SK-N-SH (cell line): ENCODE measurements around the gene NCBP3. TPM values are rescaled to one million over a fixed set of nuclear protein-coding genes. Genes with fewer than 3 reads are reported as not detected.

Source experiments
- CTCF ChIA-PET: fragments of 300-600, 350-600 bp; formaldehyde crosslinking; extraction: SDS; loops from one replicate; lab custom pipeline; 2021; lab: Yijun Ruan, JAX
- POLR2A ChIA-PET: fragments of 350-600 bp; sonication (Branson Sonifier 250); formaldehyde crosslinking; extraction: SDS; loops from one replicate; lab custom pipeline; 2020; ENCODE audit warnings: antibody characterized with exemption, inconsistent platforms; lab: Yijun Ruan, JAX
- DNase-seq: peaks from one replicate; pipeline ENCODE4 v3.0.0; 2012
- H2AFZ ChIP-seq: fragments of 200-600 bp; sonication (generic); 2 replicates; pipeline ENCODE4 v1.8.1; 2016; ENCODE audit warnings: antibody characterized with exemption, mild to moderate bottlenecking, low read depth
- H3F3A ChIP-seq: fragments of 200-600 bp; sonication (generic); replicated peaks from 2 replicates; pipeline ENCODE3; 2016; ENCODE audit warnings: antibody characterized with exemption, mild to moderate bottlenecking; ENCODE audit not compliant: insufficient read depth
- H3K27ac ChIP-seq, 2 experiments: fragments of 200-500 bp in 1 of 2; fragments of 200-600 bp in 1 of 2; sonication (Bioruptor generic) in 1 of 2; sonication (generic), shearing (Covaris generic) in 1 of 2; 2 replicates each; pipeline versions ENCODE4 v1.5.1 to v1.6.1; 2014 to 2016; ENCODE audit warnings: low read depth in 2 of 2, inconsistent platforms in 1 of 2, low read length in 1 of 2, mild to moderate bottlenecking in 1 of 2, mixed read lengths in 1 of 2
- H3K27me3 ChIP-seq: fragments of 200-600 bp; sonication (generic), shearing (Covaris generic); 2 replicates; pipeline ENCODE4 v1.6.1; 2016; ENCODE audit warnings: mixed run types; ENCODE audit not compliant: insufficient read depth
- H3K36me3 ChIP-seq, 2 experiments: fragments of 200-500 bp in 1 of 2; fragments of 200-600 bp in 1 of 2; sonication (Bioruptor generic) in 1 of 2; sonication (generic) in 1 of 2; replicated peaks in 1 of 2; 2 replicates each; pipeline versions ENCODE3 to v1.5.1; 2014 to 2016; ENCODE audit warnings: low read length in 1 of 2, mild to moderate bottlenecking in 1 of 2; ENCODE audit not compliant: insufficient read depth in 2 of 2, control insufficient read depth in 1 of 2
- H3K4me1 ChIP-seq, 2 experiments: fragments of 200-500 bp in 1 of 2; fragments of 200-600 bp in 1 of 2; sonication (Bioruptor generic) in 1 of 2; sonication (generic), shearing (Covaris generic) in 1 of 2; 2 replicates each; pipeline versions ENCODE4 v1.5.1 to v1.6.1; 2014 to 2016; ENCODE audit warnings: low read depth in 1 of 2, low read length in 1 of 2, mixed run types in 1 of 2; ENCODE audit not compliant: insufficient read depth in 2 of 2, control insufficient read depth in 1 of 2
- H3K4me2 ChIP-seq: fragments of 200-600 bp; sonication (generic), shearing (Covaris generic); 2 replicates; pipeline ENCODE4 v1.6.1; 2017; ENCODE audit warnings: mixed run types
- H3K4me3 ChIP-seq, 2 experiments: fragments of 200-500 bp in 1 of 2; fragments of 200-600 bp in 1 of 2; sonication (Bioruptor generic) in 1 of 2; sonication (generic), shearing (Covaris generic) in 1 of 2; 2 replicates each; pipeline versions ENCODE4 v1.5.1 to v1.8.1; 2014 to 2016; ENCODE audit warnings: low read depth in 2 of 2, inconsistent platforms in 1 of 2, low read length in 1 of 2, mild to moderate bottlenecking in 1 of 2, mixed read lengths in 1 of 2, moderate library complexity in 1 of 2
- H3K79me2 ChIP-seq: fragments of 200-600 bp; sonication (generic); 2 replicates; pipeline ENCODE4 v1.8.1; 2017; ENCODE audit warnings: mild to moderate bottlenecking; ENCODE audit not compliant: insufficient read depth
- H3K9ac ChIP-seq: fragments of 200-600 bp; sonication (generic); 2 replicates; pipeline ENCODE4 v1.6.1; 2017; ENCODE audit warnings: mixed run types
- H3K9me2 ChIP-seq: fragments of 200-600 bp; sonication (generic); 2 replicates; pipeline ENCODE4 v1.6.1; 2017; ENCODE audit warnings: mixed run types
- H3K9me3 ChIP-seq: fragments of 200-600 bp; sonication (generic); 2 replicates; pipeline ENCODE4 v1.6.1; 2017; ENCODE audit warnings: mixed run types, mild to moderate bottlenecking, moderate library complexity
- H4K20me1 ChIP-seq: fragments of 200-600 bp; sonication (generic); 2 replicates; pipeline ENCODE4 v1.6.1; 2017; ENCODE audit warnings: mild to moderate bottlenecking, mixed run types; ENCODE audit not compliant: insufficient read depth
- ELF1 ChIP-seq: IDR thresholded peaks from 2 replicates; pipeline ENCODE4 v1.4.0; 2012
- EZH2phosphoT487 ChIP-seq: fragments of 200-600 bp; sonication (generic); IDR thresholded peaks from 2 replicates; pipeline ENCODE4 v1.6.1; 2017; ENCODE audit warnings: low read depth, mixed run types, mild to moderate bottlenecking, antibody characterized with exemption, moderate library complexity, borderline replicate concordance
- FOSL2 ChIP-seq: IDR thresholded peaks from 2 replicates; pipeline ENCODE4 v1.4.0; 2012; ENCODE audit warnings: low read depth, mild to moderate bottlenecking, moderate library complexity, borderline replicate concordance
- JUND ChIP-seq: IDR thresholded peaks from 2 replicates; pipeline ENCODE4 v1.4.0; 2012
- NFIC ChIP-seq: IDR thresholded peaks from 2 replicates; pipeline ENCODE4 v1.4.0; 2012; ENCODE audit warnings: borderline replicate concordance
- POLR2AphosphoS5 ChIP-seq: IDR thresholded peaks from 2 replicates; pipeline ENCODE4 v1.6.1; 2012; ENCODE audit warnings: low read depth, low read length
- RAD21 ChIP-seq: IDR thresholded peaks from 2 replicates; pipeline ENCODE4 v1.6.1; 2012; ENCODE audit warnings: mild to moderate bottlenecking, low read length
- RCOR1 ChIP-seq: fragments of 150-350 bp; IDR thresholded peaks from 2 replicates; pipeline ENCODE4 v1.6.1; 2017; ENCODE audit warnings: antibody characterized with exemption, low read length
- RFX5 ChIP-seq: IDR thresholded peaks from 2 replicates; pipeline ENCODE4 v1.6.1; 2012; ENCODE audit warnings: mild to moderate bottlenecking, improper control_type of control experiment, low read length
- SMC3 ChIP-seq: IDR thresholded peaks from 2 replicates; pipeline ENCODE4 v1.6.1; 2012; ENCODE audit warnings: low read depth, low read length, improper control_type of control experiment
- TCF12 ChIP-seq: IDR thresholded peaks from 2 replicates; pipeline ENCODE4 v1.4.0; 2012
- YY1 ChIP-seq: IDR thresholded peaks from 2 replicates; pipeline ENCODE4 v1.4.0; 2012; ENCODE audit warnings: low read depth, mild to moderate bottlenecking
- WGBS: methylation state at CpG from one replicate; pipeline ENCODE4 v1.1.6; 2017; ENCODE audit warnings: low lambda C conversion rate; 5-methylcytosine and 5-hydroxymethylcytosine counted together
- polyA plus RNA-seq, 3 experiments: library from polyadenylated mRNA; depleted of rRNA; stranded (reverse); fragments of >200 nt; gene quantifications; 2 replicates each; pipeline ENCODE4 v1.2.3, GENCODE V29; 2012
- TF ChIP-seq, protein P1 (sequence below): fragments of 200-600 bp; sonication (generic); IDR thresholded peaks from 2 replicates; pipeline ENCODE4 v1.6.1; 2017; ENCODE audit warnings: antibody characterized with exemption, mild to moderate bottlenecking, moderate library complexity
- TF ChIP-seq, protein P2 (sequence below): IDR thresholded peaks from 2 replicates; pipeline ENCODE4 v1.6.1; 2012; ENCODE audit warnings: mild to moderate bottlenecking, low read depth, low read length, moderate library complexity
- TF ChIP-seq, protein P3 (sequence below): IDR thresholded peaks from 2 replicates; pipeline ENCODE4 v1.4.0; 2012; ENCODE audit warnings: low read depth, borderline replicate concordance

NCBP3 gene
- polyA plus RNA-seq, 1 of the 3 experiments (the other 2 are of a cell fraction), result 6.5 TPM

DNA sequence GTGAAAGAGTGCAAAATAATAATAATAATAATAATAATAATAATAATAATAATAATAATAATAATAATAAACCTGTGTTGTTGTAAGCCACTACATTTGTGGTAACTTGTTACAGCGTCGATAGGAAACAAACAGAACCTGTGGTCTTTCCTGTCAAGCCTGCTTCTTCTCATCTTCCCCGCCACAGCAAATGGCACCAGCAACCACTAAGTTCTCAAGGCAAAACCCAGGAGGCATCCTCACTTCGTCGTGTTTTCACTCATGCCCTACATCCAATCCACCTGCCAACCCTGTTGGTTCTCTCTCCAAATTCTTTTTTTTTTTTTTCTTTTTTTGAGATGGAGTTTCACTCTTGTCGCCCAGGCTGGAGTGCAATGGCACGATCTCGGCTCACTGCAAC is 79.3 kb downstream of the NCBP3 start:
- CTCF ChIA-PET, result no interaction called here
- H4K20me1 ChIP-seq, result no peaks in the 10 kb centered on the region
- no peak overlapping the region for H3K4me2 ChIP-seq
- no peak overlapping the region for H3K9ac ChIP-seq
- POLR2A ChIA-PET, result no interaction called here
- H3K27me3 ChIP-seq, result no peaks in the 10 kb centered on the region
- H3K4me1 ChIP-seq, result no peaks in the 10 kb centered on the region
- H2AFZ ChIP-seq, result no peak overlapping the region
- H3K36me3 ChIP-seq, result no peaks in the 10 kb centered on the region
- WGBS, result 91% methylated on average over 8 of the region's 8 CpGs
- no peak overlapping the region for H3K4me3 ChIP-seq
- no peaks in the 10 kb centered on the region for H3K9me3 ChIP-seq
- H3K27ac ChIP-seq, result no peak overlapping the region
- no peak for DNase-seq
- no peaks in the 10 kb centered on the region for H3K79me2 ChIP-seq
- H3K9me2 ChIP-seq, result no peaks in the 10 kb centered on the region
- H3F3A ChIP-seq, result no peaks in the 10 kb centered on the region
- TF ChIP-seq JUND (no peak), YY1 (no peak), SMC3 (no peak), FOSL2 (no peak), RFX5 (no peak), RAD21 (no peak), POLR2AphosphoS5 (no peak), NFIC (no peak), TCF12 (no peak), RCOR1 (no peak), EZH2phosphoT487 (no peak), ELF1 (no peak)
- TF ChIP-seq, protein P1, sequence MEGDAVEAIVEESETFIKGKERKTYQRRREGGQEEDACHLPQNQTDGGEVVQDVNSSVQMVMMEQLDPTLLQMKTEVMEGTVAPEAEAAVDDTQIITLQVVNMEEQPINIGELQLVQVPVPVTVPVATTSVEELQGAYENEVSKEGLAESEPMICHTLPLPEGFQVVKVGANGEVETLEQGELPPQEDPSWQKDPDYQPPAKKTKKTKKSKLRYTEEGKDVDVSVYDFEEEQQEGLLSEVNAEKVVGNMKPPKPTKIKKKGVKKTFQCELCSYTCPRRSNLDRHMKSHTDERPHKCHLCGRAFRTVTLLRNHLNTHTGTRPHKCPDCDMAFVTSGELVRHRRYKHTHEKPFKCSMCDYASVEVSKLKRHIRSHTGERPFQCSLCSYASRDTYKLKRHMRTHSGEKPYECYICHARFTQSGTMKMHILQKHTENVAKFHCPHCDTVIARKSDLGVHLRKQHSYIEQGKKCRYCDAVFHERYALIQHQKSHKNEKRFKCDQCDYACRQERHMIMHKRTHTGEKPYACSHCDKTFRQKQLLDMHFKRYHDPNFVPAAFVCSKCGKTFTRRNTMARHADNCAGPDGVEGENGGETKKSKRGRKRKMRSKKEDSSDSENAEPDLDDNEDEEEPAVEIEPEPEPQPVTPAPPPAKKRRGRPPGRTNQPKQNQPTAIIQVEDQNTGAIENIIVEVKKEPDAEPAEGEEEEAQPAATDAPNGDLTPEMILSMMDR, result no peak
- TF ChIP-seq, protein P2, sequence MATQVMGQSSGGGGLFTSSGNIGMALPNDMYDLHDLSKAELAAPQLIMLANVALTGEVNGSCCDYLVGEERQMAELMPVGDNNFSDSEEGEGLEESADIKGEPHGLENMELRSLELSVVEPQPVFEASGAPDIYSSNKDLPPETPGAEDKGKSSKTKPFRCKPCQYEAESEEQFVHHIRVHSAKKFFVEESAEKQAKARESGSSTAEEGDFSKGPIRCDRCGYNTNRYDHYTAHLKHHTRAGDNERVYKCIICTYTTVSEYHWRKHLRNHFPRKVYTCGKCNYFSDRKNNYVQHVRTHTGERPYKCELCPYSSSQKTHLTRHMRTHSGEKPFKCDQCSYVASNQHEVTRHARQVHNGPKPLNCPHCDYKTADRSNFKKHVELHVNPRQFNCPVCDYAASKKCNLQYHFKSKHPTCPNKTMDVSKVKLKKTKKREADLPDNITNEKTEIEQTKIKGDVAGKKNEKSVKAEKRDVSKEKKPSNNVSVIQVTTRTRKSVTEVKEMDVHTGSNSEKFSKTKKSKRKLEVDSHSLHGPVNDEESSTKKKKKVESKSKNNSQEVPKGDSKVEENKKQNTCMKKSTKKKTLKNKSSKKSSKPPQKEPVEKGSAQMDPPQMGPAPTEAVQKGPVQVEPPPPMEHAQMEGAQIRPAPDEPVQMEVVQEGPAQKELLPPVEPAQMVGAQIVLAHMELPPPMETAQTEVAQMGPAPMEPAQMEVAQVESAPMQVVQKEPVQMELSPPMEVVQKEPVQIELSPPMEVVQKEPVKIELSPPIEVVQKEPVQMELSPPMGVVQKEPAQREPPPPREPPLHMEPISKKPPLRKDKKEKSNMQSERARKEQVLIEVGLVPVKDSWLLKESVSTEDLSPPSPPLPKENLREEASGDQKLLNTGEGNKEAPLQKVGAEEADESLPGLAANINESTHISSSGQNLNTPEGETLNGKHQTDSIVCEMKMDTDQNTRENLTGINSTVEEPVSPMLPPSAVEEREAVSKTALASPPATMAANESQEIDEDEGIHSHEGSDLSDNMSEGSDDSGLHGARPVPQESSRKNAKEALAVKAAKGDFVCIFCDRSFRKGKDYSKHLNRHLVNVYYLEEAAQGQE, result no peak
- TF ChIP-seq, protein P3, sequence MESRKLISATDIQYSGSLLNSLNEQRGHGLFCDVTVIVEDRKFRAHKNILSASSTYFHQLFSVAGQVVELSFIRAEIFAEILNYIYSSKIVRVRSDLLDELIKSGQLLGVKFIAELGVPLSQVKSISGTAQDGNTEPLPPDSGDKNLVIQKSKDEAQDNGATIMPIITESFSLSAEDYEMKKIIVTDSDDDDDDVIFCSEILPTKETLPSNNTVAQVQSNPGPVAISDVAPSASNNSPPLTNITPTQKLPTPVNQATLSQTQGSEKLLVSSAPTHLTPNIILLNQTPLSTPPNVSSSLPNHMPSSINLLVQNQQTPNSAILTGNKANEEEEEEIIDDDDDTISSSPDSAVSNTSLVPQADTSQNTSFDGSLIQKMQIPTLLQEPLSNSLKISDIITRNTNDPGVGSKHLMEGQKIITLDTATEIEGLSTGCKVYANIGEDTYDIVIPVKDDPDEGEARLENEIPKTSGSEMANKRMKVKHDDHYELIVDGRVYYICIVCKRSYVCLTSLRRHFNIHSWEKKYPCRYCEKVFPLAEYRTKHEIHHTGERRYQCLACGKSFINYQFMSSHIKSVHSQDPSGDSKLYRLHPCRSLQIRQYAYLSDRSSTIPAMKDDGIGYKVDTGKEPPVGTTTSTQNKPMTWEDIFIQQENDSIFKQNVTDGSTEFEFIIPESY, result no peak
